ENCODE results near the gene ARRDC3.

ARRDC3 gene

DNA sequence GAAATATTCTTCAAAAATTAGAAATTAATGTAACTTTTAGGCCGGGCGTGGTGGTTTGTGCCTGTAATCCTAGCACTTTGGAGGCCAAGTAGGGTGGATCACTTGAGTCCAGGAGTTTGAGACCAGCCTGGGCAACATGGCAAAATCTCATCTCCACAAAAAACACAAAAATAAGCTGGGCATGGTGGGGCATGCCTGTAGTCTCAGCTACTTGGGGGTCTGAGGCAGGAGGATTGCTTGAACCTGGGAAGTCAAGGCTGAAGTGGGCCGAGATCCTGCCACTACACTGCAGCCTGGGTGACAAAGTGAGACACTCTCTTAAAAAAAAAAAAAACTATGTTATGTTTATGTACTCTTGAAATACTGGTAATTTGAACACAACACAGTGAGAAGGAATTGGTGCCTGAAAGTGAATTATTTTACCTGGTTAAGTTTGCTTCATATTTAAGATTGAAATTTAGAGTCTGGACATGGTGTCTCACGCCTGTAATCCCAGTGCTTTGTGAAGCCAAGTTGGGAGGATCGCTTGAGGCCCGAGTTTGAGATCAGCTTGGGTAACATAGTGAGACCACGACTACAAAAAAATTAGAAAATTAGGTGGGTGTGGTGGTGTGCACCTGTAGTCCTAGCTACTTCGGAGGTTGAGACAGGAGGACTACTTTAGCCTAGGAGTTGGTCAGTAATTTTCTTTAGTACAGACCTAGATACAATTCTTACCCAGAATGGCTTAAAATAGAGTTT lies 15.0 kb downstream of the ARRDC3 start:
- H3K4me3 ChIP-seq, result no peak overlapping the region
- no peak overlapping the region for H3K9ac ChIP-seq
- no peaks in the 10 kb centered on the region for H3K9me3 ChIP-seq (replicated peaks in 1 of 11)
- peaks cover 0 to 5% (median 0%) of the 10 kb centered on the region in 10 experiments; a peak in 1 of 20 replicates for H3K4me1 ChIP-seq
- H4K20me1 ChIP-seq, result peaks cover 0 to 50% (median 17%) of the 10 kb centered on the region in 11 experiments; a peak in 9 of 22 replicates
- peaks cover 50 to 64% (median 59%) of the 10 kb centered on the region in 11 experiments for H3K36me3 ChIP-seq
- no peaks in the 10 kb centered on the region for H3K27me3 ChIP-seq
- H3K4me2 ChIP-seq, result no peak overlapping the region
- TF ChIP-seq Cebpa-rat (IDR thresholded peaks at IDR 0.05), result no peak
- no peak overlapping the region for H3K27ac ChIP-seq

DNA sequence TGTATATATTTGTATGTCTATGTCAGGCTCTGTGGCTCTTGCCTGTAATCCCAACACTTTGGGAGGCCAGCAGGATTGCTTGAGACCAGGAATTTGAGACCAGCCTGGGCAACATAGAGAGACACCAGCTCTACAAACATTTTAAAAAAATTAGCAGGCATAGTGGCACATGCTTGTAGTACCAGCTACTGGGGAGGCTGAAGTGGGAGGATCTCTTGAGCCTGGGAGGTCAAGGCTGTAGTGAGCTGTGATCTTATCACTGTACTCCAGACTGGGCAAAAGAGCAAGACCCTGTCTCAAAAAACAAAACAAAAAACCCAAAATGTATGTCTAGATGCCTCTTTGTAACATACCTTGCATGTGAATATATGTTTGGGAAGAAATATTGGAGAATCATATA lies 15.8 kb downstream of the ARRDC3 start:
- H3K36me3 ChIP-seq, result peaks cover 43 to 57% (median 52%) of the 10 kb centered on the region in 11 experiments
- no peak overlapping the region for H3K9ac ChIP-seq
- H3K27ac ChIP-seq, result no peak overlapping the region
- TF ChIP-seq Cebpa-rat (IDR thresholded peaks at IDR 0.05), result no peak
- H3K9me3 ChIP-seq (replicated peaks in 1 of 11), result peaks cover 0 to 5% (median 3%) of the 10 kb centered on the region in 11 experiments; a peak in 5 of 22 replicates
- H3K27me3 ChIP-seq, result no peaks in the 10 kb centered on the region
- peaks cover 0 to 5% (median 0%) of the 10 kb centered on the region in 10 experiments; a peak in 1 of 20 replicates for H3K4me1 ChIP-seq
- no peak overlapping the region for H3K4me2 ChIP-seq
- no peak overlapping the region for H3K4me3 ChIP-seq
- peaks cover 0 to 44% (median 17%) of the 10 kb centered on the region in 11 experiments; a peak in 9 of 22 replicates for H4K20me1 ChIP-seq

DNA sequence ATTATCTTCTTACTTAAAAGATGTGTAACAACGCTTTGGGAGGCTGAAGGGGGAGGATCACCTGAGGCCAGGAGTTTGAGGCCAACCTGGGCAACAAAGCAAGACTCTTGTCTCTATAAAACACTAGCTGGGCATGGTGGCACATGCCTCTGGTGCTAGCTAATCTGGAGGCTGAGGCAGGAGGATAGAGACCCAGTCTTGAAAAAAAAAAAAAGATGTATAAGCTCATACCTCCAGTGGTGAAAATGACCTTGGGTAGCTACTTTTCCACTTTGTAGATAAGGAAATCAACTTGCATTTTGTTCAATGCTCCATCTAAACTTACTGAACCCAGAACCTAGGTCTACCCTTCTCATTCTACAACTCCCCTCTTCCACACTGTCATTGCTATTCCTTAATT lies 16.6 kb downstream of the ARRDC3 start:
- Histone ChIP-seq H3K27ac (no peak overlapping the region), H3K4me3 (no peak overlapping the region), H3K9me3 (replicated peaks in 1 of 11) (peaks cover 5 to 13% (median 9%) of the 10 kb centered on the region in 11 experiments; a peak in 16 of 22 replicates), H3K9ac (no peak overlapping the region), H3K4me2 (no peak overlapping the region), H4K20me1 (peaks cover 0 to 36% (median 17%) of the 10 kb centered on the region in 11 experiments; a peak in 9 of 22 replicates), H3K27me3 (no peaks in the 10 kb centered on the region), H3K4me1 (peaks cover 0 to 5% (median 0%) of the 10 kb centered on the region in 10 experiments; a peak in 2 of 20 replicates), H3K36me3 (peaks cover 35 to 49% (median 44%) of the 10 kb centered on the region in 11 experiments)
- TF ChIP-seq Cebpa-rat (IDR thresholded peaks at IDR 0.05), result no peak

DNA sequence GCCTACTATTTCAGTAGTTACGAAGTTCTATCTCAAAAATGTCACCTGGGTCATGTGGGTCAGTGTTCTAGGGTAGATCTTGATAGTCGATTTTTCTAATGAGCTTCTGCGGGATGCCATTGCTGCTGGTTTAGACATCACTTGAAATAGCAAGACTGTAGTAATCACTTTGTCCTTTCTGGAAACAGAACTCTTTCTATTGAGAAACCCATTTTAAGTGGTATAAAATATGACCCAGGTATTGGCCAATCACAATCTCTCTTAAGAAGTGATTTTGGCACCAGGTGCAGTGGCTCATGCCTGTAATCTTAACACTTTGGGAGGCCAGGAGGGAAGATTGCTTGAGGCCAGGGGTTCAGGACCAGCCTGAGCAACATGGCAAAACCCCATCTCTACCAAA lies 17.6 kb downstream of the ARRDC3 start:
- Histone ChIP-seq H3K4me3 (no peak overlapping the region), H3K27ac (no peak overlapping the region), H3K36me3 (peaks cover 25 to 38% (median 34%) of the 10 kb centered on the region in 11 experiments), H4K20me1 (peaks cover 0 to 25% (median 12%) of the 10 kb centered on the region in 11 experiments; a peak in 9 of 22 replicates), H3K9ac (no peak overlapping the region), H3K4me2 (no peak overlapping the region), H3K9me3 (replicated peaks in 1 of 11) (peaks cover 13 to 23% (median 19%) of the 10 kb centered on the region in 11 experiments; a peak in 20 of 22 replicates), H3K4me1 (peaks cover 0 to 10% (median 5%) of the 10 kb centered on the region in 10 experiments; a peak in 11 of 20 replicates), H3K27me3 (no peaks in the 10 kb centered on the region)
- TF ChIP-seq Cebpa-rat (IDR thresholded peaks at IDR 0.05), result no peak

DNA sequence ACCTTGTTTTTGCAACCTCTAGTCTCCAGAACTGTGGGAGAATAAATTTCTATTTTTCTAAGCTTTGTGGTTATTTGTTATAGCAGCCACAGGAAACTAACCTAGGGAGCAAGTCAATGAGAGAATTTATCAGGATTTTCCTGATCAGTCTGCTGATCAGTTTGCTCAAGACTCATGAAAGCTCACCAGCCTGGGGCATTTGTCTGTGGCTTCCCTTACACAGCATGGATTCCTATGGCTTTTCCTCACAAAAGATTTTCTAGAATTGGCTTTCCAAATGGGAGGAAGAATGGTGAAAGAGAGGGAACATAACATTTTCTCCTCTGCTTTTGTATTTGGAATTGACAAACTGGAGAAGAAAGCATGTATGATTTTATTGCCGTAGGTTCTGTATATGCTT lies 20.2 kb downstream of the ARRDC3 start:
- Histone ChIP-seq H3K27me3 (no peaks in the 10 kb centered on the region), H3K4me1 (peaks cover 0 to 13% (median 6%) of the 10 kb centered on the region in 10 experiments; a peak in 11 of 20 replicates), H3K27ac (no peak overlapping the region), H3K4me2 (no peak overlapping the region), H3K36me3 (peaks cover 2 to 12% (median 9%) of the 10 kb centered on the region in 11 experiments; a peak in 19 of 22 replicates), H3K4me3 (no peak overlapping the region), H3K9ac (no peak overlapping the region), H3K9me3 (replicated peaks in 1 of 11) (peaks cover 13 to 24% (median 19%) of the 10 kb centered on the region in 11 experiments; a peak in 20 of 22 replicates), H4K20me1 (0 out of 22 replicates have a peak, but pooled peaks cover 0 to 1% (median 0%) of the 10 kb centered on the region in 11 experiments)
- TF ChIP-seq Cebpa-rat (IDR thresholded peaks at IDR 0.05), result no peak

DNA sequence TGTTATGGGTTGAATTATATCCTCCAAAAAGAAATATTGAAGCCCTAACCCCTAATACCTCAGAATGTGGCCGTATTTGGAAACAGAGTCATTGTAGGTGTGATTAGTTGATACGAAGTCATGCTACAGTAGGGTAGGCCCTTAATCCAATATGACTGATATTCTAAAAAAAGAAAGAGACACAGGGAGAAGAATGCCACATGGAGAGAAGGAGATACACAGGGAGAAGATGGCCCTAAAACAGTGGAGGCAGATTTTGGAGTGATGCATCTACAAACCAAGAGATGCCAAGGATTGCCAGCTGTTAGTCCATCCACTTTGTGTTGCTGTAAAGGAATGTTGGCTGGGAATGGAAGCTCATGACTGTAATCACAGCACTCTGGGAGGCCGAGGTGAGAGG lies 21.3 kb downstream of the ARRDC3 start:
- peaks cover 0 to 13% (median 6%) of the 10 kb centered on the region in 10 experiments; a peak in 11 of 20 replicates for H3K4me1 ChIP-seq
- peak overlapping the region in 2 of 11 experiments; percentile 16 to 20; a peak in 2 of 22 replicates for H3K4me2 ChIP-seq
- H3K9me3 ChIP-seq (replicated peaks in 1 of 11), result peaks cover 13 to 24% (median 19%) of the 10 kb centered on the region in 11 experiments; a peak in 20 of 22 replicates
- no peak overlapping the region for H3K4me3 ChIP-seq
- no peak for TF ChIP-seq Cebpa-rat (IDR thresholded peaks at IDR 0.05)
- no peak overlapping the region for H3K9ac ChIP-seq
- peaks cover 0 to under 1% (median 0%) of the 10 kb centered on the region in 11 experiments; a peak in 1 of 22 replicates for H3K36me3 ChIP-seq
- H3K27me3 ChIP-seq, result no peaks in the 10 kb centered on the region
- no peaks in the 10 kb centered on the region for H4K20me1 ChIP-seq
- H3K27ac ChIP-seq, result no peak overlapping the region

DNA sequence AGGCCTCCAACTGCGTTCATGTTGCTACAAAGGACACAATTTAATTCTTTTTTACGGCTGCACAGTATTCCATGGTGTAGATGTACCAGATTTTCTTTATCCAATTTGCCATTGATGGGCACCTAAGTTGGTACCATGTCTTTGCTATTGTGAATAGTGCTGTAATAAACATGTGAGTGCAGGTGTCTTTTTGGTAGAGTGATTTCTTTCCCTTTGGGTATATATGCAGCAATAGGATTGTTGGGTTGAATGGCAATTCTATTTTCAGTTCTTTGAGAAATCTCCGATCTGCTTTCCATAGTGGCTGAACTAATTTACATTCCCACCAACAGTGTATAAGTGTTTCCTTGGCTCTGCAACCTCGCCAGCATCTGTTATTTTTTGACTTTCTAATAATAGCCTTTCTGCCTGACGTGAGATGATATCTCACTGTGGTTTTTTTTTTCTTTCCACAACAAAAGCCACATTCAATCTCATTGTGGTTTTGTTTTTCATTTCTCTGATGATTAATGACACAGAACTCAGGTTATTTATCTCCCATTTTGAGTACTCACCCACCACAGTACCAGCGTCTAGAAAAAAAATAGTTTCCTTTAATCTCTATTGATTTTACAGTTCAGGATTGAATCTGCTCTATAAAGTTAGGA lies 21.9 kb downstream of the ARRDC3 start:
- 0 out of 22 replicates have a peak overlapping the region, but pooled peaks of 1 of the 11 experiments have one; percentile 7 for H3K27ac ChIP-seq
- H3K36me3 ChIP-seq, result no peaks in the 10 kb centered on the region
- no peak for TF ChIP-seq Cebpa-rat (IDR thresholded peaks at IDR 0.05)
- no peaks in the 10 kb centered on the region for H3K27me3 ChIP-seq
- no peak overlapping the region for H3K9ac ChIP-seq
- no peaks in the 10 kb centered on the region for H4K20me1 ChIP-seq
- H3K4me3 ChIP-seq, result no peak overlapping the region
- H3K4me2 ChIP-seq, result peak overlapping the region in 4 of 11 experiments; percentile 1 to 36 (median 22); a peak in 2 of 22 replicates
- peaks cover 2 to 16% (median 7%) of the 10 kb centered on the region in 10 experiments; a peak in 13 of 20 replicates for H3K4me1 ChIP-seq
- H3K9me3 ChIP-seq (replicated peaks in 1 of 11), result peaks cover 13 to 24% (median 19%) of the 10 kb centered on the region in 11 experiments; a peak in 20 of 22 replicates

DNA sequence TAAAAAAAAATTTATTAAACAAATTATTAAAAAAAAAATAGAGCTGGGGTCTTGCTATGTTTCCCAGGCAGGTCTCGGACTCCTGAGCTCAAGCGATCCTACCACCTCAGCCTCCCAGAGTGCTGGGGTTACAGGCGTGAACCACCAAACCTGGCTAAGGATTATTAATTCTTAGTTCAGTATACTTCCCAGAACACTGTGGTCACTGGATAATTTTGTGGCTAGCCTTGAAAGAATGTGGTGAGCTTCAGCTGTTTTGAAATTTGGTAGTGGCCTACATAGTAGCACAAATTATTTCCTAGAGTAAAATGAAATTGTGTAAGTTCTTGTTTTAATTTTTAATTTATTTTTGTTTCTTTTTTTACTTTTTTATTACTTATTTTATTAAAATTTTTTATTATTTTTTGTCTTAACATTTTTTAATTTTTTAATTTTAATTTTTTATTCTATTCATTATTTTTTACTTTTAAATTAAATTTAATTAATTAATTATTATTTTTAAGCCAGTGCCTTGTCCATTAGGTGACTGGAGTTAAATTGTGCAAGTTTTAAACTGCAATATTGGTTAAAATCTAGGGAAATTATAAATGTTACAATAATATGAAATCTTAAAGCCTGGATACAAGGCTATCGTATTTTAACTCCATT lies 23.0 kb downstream of the ARRDC3 start:
- Histone ChIP-seq H3K27ac (0 out of 22 replicates have a peak overlapping the region, but pooled peaks of 1 of the 11 experiments have one; percentile 7), H3K27me3 (no peaks in the 10 kb centered on the region), H3K9ac (no peak overlapping the region), H3K4me1 (peaks cover 7 to 27% (median 12%) of the 10 kb centered on the region in 10 experiments; a peak in 19 of 20 replicates), H3K4me3 (no peak overlapping the region), H3K36me3 (no peaks in the 10 kb centered on the region), H3K4me2 (peak overlapping the region in 5 of 11 experiments; percentile 5 to 36 (median 11); a peak in 4 of 22 replicates), H4K20me1 (no peaks in the 10 kb centered on the region), H3K9me3 (replicated peaks in 1 of 11) (peaks cover 13 to 24% (median 19%) of the 10 kb centered on the region in 11 experiments; a peak in 20 of 22 replicates)
- TF ChIP-seq Cebpa-rat (IDR thresholded peaks at IDR 0.05), result no peak

All from BLaER1 treated with 17β-estradiol and CSF1 and Interleukin-3, amounts not matched to agents 10 nM and 100 nM (cell line).